Esophagus (tissue), 2 donors: ENCODE measurements around the gene FRMPD4. TPM values are rescaled to one million over a fixed set of nuclear protein-coding genes. Genes with fewer than 3 reads are reported as not detected.

Experiments used
- H3K27ac ChIP-seq, 2 donors: one replicate each; pipeline ENCODE4 v1.5.1; 2013; ENCODE audit warnings: low read depth in 2 of 2, mild to moderate bottlenecking in 2 of 2, inconsistent platforms in 1 of 2, low read length in 1 of 2, moderate library complexity in 1 of 2
- H3K27me3 ChIP-seq, 2 donors: one replicate each; pipeline ENCODE4 v1.6.1; 2013; ENCODE audit warnings: low read length in 2 of 2, control low read depth in 1 of 2, mild to moderate bottlenecking in 1 of 2; ENCODE audit not compliant: insufficient read depth in 2 of 2, control insufficient read depth in 1 of 2
- H3K36me3 ChIP-seq, 2 donors: one replicate each; pipeline ENCODE4 v1.6.1; 2013; ENCODE audit warnings: low read length in 1 of 2; ENCODE audit not compliant: control insufficient read depth in 2 of 2, insufficient read depth in 2 of 2
- H3K4me1 ChIP-seq, 2 donors: one replicate each; pipeline ENCODE4 v1.6.1; 2013; ENCODE audit warnings: low read length in 1 of 2; ENCODE audit not compliant: control insufficient read depth in 2 of 2, insufficient read depth in 2 of 2
- H3K4me3 ChIP-seq, 2 donors: one replicate each; pipeline ENCODE4 v1.5.1; 2013; ENCODE audit warnings: low read length in 2 of 2, mild to moderate bottlenecking in 2 of 2, low read depth in 1 of 2, moderate library complexity in 1 of 2
- H3K9me3 ChIP-seq, 2 donors: one replicate each; pipeline ENCODE4 v1.6.1; 2013; ENCODE audit warnings: mild to moderate bottlenecking in 2 of 2, low read depth in 1 of 2, low read length in 1 of 2, moderate library complexity in 1 of 2; ENCODE audit not compliant: control insufficient read depth in 2 of 2, insufficient read depth in 1 of 2
- WGBS, 2 donors: extraction: QIAGEN DNeasy Blood & Tissue Kit; methylation state at CpG; one replicate each; pipeline ENCODE4 v1.1.7; 2013; 5-methylcytosine and 5-hydroxymethylcytosine counted together
- polyA plus RNA-seq, 2 donors: library from polyadenylated mRNA; stranded (reverse); fragments of 200-250 nt; gene quantifications; one replicate each; pipeline ENCODE4 v1.2.3, GENCODE V29; 2013
- donor health status: healthy with polysubstance abuse.
- donor health status: Bipolar disorder and iron deficiency.

The FRMPD4 gene
- polyA plus RNA-seq, 2 donors: under 0.01 TPM; not detected in 1

- H3K4me1 ChIP-seq: no peaks in the 10 kb centered on the region
- 75 to 91% methylated on average over 2 of the region's 2 CpGs for WGBS, 2 donors
- H3K27me3 ChIP-seq: no peaks in the 10 kb centered on the region
- no peak overlapping the region for H3K27ac ChIP-seq
- H3K36me3 ChIP-seq: no peaks in the 10 kb centered on the region
- H3K4me3 ChIP-seq: no peak overlapping the region
- H3K9me3 ChIP-seq: no peaks in the 10 kb centered on the region
Observed at GRCh38 chrX:12197030-12197429, 58.8 kb downstream of the FRMPD4 start.

- Histone ChIP-seq H3K9me3 (no peaks in the 10 kb centered on the region), H3K36me3 (no peaks in the 10 kb centered on the region), H3K27me3 (no peaks in the 10 kb centered on the region), H3K4me1 (no peaks in the 10 kb centered on the region), H3K27ac (no peak overlapping the region), H3K4me3 (no peak overlapping the region)
- WGBS, 2 donors: 58 to 82% methylated on average over 1 of the region's 1 CpG
Observed at GRCh38 chrX:12206413-12206812, 68.1 kb downstream of the FRMPD4 start.

- Histone ChIP-seq H3K4me3 (no peak overlapping the region), H3K4me1 (no peaks in the 10 kb centered on the region), H3K27ac (no peak overlapping the region), H3K27me3 (no peaks in the 10 kb centered on the region), H3K36me3 (no peaks in the 10 kb centered on the region), H3K9me3 (no peaks in the 10 kb centered on the region)
- WGBS, 2 donors: 67 to 71% methylated on average over 4 of the region's 4 CpGs
Observed at GRCh38 chrX:12210196-12210815, 72.0 kb downstream of the FRMPD4 start.

- no peaks in the 10 kb centered on the region for H3K27me3 ChIP-seq
- no peak overlapping the region for H3K27ac ChIP-seq
- no peaks in the 10 kb centered on the region for H3K4me1 ChIP-seq
- no peaks in the 10 kb centered on the region for H3K9me3 ChIP-seq
- 39 to 40% methylated on average over 3 of the region's 3 CpGs for WGBS, 2 donors
- H3K4me3 ChIP-seq: no peak overlapping the region
- H3K36me3 ChIP-seq: no peaks in the 10 kb centered on the region
Observed at GRCh38 chrX:12210971-12211370, 72.7 kb downstream of the FRMPD4 start.

- WGBS, 2 donors: 79 to 81% methylated on average over 4 of the region's 4 CpGs
Observed at GRCh38 chrX:12223650-12224049, 85.4 kb downstream of the FRMPD4 start.

GRCh38 chrX:12225107-12225506 is 86.8 kb downstream of the FRMPD4 start:
- 44 to 53% methylated on average over 1 of the region's 1 CpG for WGBS, 2 donors
- Histone ChIP-seq H3K4me3 (no peak overlapping the region), H3K36me3 (no peaks in the 10 kb centered on the region), H3K4me1 (no peaks in the 10 kb centered on the region), H3K27me3 (no peaks in the 10 kb centered on the region), H3K9me3 (no peaks in the 10 kb centered on the region), H3K27ac (no peak overlapping the region)

More at GRCh38 chrX:12223650-12224049, 85.4 kb downstream of the FRMPD4 start:
- H3K9me3 ChIP-seq: no peaks in the 10 kb centered on the region
- no peak overlapping the region for H3K4me3 ChIP-seq
- no peaks in the 10 kb centered on the region for H3K4me1 ChIP-seq
- H3K36me3 ChIP-seq: no peaks in the 10 kb centered on the region
- no peak overlapping the region for H3K27ac ChIP-seq
- H3K27me3 ChIP-seq: no peaks in the 10 kb centered on the region

GRCh38 chrX:12227412-12228041 is 89.3 kb downstream of the FRMPD4 start:
- Histone ChIP-seq H3K4me1 (no peaks in the 10 kb centered on the region), H3K36me3 (no peaks in the 10 kb centered on the region), H3K9me3 (no peaks in the 10 kb centered on the region), H3K4me3 (no peak overlapping the region), H3K27me3 (no peaks in the 10 kb centered on the region), H3K27ac (no peak overlapping the region)
- 50 to 73% methylated on average over 2 of the region's 2 CpGs for WGBS, 2 donors

- Histone ChIP-seq H3K27ac (no peak overlapping the region), H3K9me3 (no peaks in the 10 kb centered on the region), H3K27me3 (no peaks in the 10 kb centered on the region), H3K36me3 (no peaks in the 10 kb centered on the region), H3K4me1 (no peaks in the 10 kb centered on the region), H3K4me3 (no peak overlapping the region)
- WGBS, 2 donors: 54 to 73% methylated on average over 4 of the region's 4 CpGs
Observed at GRCh38 chrX:12228862-12229261, 90.6 kb downstream of the FRMPD4 start.

- 92 to 96% methylated on average over 2 of the region's 2 CpGs for WGBS, 2 donors
- no peaks in the 10 kb centered on the region for H3K4me1 ChIP-seq
- no peaks in the 10 kb centered on the region for H3K9me3 ChIP-seq
- no peaks in the 10 kb centered on the region for H3K27me3 ChIP-seq
- no peak overlapping the region for H3K27ac ChIP-seq
- no peaks in the 10 kb centered on the region for H3K36me3 ChIP-seq
- H3K4me3 ChIP-seq: no peak overlapping the region
Observed at GRCh38 chrX:12229986-12230385, 91.7 kb downstream of the FRMPD4 start.
